HG02623 (cell line): ENCODE data around the gene HHEX.
"Not testable (repeated sequence)": the region's sequence is repeated elsewhere in the genome, so short reads cannot be mapped to it uniquely, and the experiment has no call there.

Source experiments
- ATAC-seq: cut with Tn5 transposase; IDR thresholded peaks from one replicate; pipeline ENCODE4 v1.9.1; 2021; ENCODE audit warnings: moderate library complexity; ENCODE audit not compliant: unreplicated experiment

HHEX gene

DNA sequence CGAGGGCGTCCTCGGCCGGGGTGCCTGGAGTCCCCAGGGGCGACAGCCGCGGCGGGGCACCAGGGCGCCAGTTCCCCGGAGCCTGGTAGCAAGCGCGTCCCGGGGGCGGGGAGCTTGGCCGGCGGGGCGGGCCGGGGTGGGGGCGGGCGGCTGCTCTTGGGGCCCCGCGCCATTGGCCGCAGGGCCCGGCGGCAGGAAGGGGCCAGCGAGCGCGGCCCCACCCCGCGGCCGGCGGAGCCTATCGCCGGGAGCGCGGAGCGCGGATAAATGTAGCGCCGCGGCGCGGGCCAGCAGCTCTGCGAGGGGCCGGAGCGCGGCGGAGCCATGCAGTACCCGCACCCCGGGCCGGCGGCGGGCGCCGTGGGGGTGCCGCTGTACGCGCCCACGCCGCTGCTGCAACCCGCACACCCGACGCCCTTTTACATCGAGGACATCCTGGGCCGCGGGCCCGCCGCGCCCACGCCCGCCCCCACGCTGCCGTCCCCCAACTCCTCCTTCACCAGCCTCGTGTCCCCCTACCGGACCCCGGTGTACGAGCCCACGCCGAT, at the start of gene HHEX:
Gene HHEX, plus strand, starts transcription at position 293 of the 548 bp plus-strand sequence. Its CDS starts 32 bp downstream, at position 325.
- ATAC-seq: no peak

DNA sequence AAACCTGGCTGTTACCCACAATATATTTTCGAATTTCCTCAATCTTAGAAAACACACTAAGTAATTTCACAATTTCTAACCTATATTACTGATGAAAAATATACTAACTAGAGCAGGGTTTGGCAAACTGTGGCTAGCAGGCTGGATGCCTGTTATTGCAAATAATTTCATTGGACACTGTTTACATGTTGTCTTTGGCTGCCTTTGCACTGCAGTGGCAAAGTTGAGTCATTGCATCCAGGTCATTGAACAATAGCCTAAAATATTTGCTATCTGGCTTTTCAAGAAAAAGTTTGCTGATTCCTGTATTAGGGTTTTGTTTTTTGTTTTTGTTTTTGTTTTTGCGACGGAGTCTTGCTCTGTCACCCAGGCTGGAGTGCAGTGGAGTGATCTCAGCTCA, 49.6 kb upstream of the HHEX start:
- no peak for ATAC-seq

DNA sequence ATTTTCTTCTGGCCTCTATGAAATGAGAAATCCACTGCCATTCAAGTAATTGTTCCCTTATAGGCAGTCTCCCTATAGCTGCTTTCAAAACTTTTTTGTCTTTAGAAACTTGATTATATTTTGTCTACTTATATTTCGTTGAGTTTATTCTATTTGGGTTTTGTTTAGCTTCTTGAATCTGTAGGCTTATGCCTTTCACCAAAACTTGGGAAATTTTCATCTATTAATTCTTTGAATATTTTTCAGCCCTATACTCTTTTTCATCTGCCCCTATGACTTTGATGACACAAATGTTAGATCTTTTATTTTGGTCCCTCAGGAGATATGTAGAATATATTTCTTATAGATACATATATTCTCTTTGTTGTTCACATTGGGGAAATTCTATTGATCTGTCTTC, 48.3 kb upstream of the HHEX start:
- no peak for ATAC-seq

DNA sequence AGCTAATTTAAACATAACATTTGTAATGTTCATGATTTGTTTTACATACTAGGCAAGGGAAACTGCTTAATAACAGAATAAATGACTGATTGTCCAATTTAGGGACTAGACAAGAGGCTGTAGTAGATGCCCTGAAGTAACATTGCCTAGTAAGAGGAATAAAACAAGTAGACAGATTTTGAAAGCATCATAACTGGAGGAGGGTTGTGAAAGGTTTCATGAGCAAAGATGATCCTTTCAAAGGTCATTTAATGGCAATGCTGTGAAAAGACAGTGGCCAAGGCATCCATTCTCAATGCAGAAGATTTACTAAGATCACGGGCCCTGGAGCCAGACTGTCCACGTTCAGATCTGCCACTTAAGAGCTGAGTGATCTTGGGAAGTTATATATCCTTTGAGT, 44.8 kb upstream of the HHEX start:
- ATAC-seq: no peak

DNA sequence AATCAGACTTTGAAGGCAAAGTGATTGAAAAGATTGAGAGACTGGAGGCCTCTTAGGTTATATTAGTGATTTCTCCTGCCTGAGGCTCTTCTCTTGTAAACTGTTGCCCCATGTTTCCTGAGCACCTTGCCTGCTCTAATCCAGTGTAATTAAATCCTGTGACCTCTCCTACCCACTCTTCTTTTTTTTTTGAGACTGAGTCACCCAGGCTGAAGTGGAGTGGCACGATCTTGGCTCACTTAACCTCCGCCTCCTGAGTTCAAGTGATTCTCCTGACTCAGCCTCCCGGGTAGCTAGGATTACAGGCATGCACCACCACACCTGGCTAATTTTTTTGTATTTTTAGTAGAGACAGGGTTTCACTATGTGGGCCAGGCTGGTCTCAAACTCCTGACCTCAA, 38.9 kb upstream of the HHEX start:
- not testable (repeated sequence) for ATAC-seq

DNA sequence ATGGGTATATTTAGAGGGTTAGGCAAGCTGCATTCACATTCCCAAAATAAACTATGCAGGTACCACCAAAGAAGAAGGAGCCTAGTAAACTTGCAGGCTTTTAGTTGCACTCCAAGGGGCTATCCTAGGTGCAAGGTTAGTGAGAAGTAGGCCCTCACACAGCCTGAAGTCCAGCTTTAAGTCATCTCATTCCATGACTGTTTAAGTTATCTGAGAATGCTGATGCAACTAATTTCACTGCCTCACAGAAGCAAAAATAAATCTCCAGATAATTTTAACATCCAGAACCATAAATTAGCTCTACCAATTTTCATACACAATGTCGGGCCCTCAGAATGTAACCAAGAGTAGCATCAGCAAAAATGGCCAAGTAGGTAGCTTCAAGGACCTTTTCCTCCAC, 34.3 kb upstream of the HHEX start:
- no peak for ATAC-seq

DNA sequence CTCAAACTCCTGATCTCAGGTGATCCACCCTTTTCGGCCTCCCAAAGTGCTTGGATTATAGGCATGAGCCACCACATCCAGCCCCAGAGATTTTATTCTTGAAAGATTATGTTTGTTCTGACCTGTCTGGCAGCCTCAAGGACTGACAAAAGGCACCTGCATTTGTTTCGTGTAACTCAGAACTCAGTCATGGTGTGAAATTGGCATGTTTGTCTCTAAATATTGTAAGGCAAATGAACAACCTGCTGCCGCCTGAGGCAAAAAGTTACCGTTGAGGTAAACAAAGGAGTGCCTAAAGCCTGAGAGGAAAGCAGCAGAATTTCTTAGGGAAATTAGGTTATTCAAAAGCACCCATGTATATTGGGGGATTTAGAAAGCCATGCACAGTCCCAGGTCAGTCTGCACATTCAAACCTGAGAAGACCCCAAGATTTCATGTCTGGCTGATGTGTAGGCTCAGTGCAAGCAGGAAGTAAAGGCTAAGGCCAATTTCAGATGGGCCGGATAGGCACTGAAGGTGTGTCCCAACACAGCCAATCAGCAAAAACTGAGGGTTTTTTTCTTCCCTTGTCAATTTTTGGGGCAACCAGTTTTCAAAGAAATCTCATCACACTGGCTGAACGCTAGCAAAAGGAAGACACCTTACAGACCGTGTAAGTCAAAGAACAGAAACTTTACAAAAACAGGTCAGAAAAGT, 33.3 kb upstream of the HHEX start:
- no peak for ATAC-seq

DNA sequence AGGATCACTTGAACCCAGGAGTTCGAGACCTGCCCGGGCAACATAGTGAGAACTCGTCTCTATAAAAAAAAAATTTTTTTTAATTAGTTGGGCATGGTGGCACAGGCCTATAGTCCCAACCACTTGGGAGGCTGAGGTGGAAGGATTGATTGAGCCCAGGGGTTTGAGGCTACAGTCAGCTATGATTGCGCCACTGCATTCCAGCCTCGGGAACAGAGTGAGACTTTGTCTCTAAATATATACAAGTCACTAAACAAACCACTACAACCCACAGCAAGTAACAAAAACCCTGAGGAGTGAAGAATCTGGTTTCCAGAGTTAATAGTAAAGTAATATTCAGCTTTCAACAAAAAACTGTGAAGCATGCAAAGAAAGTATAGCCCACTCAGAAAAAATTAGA, 32.7 kb upstream of the HHEX start:
- ATAC-seq: no peak

DNA sequence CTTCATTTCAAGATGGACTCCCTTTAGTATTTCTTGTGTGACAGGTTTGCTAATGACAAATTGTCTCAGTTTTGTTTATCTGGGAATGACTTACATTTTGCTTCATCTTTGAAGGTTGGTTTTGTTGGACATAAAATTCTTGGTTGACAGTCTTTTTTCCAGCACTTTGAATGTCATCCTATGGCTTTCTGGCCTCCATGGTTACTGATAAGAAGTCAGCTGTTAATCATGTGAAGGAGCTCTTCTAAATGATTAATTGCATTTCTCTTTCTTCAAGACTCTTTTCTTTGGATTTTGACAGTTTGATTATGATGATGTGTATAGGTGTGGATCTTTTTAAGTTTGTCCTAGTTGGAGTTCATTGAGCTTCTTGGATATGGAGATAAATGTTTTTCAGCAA, 26.9 kb upstream of the HHEX start:
- ATAC-seq: no peak

DNA sequence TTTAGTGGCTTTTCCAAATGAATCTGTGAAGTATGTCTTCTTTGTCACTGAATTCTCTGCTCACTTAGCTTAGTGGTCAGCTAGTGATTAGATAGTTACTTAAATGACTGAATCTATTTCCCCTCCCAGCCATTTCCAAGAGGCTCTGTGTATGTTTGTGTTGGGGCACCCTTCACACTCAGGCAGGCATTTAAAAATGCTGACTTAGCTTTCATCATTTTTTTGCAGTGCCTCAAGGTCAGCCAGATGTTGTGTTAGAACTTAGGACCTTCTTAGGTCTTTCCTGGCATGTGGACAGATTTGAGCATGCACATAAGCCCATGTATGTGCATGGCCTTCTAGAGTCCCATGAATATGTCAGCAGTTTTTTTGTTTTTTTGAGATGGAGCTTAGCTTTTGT, 25.4 kb upstream of the HHEX start:
- ATAC-seq: no peak

DNA sequence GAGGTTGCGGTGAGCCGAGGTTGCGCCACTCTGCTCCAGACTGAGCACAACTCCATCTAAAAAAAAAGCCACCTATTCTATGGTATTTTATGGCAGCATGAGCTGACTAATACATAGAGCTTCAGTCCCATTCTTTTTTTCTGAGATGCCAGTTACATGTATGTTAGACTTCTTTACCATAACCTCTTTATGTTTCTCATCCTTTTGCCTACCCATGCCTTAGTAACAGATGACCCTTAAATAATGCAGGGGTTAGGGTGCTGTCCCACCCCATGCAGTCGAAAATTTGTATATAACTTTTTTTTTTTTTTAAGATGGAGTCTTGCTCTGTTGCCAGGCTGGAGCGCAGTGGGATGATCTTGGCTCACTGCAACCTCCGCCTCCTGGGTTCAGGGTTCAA, 22.7 kb upstream of the HHEX start:
- ATAC-seq: no peak

DNA sequence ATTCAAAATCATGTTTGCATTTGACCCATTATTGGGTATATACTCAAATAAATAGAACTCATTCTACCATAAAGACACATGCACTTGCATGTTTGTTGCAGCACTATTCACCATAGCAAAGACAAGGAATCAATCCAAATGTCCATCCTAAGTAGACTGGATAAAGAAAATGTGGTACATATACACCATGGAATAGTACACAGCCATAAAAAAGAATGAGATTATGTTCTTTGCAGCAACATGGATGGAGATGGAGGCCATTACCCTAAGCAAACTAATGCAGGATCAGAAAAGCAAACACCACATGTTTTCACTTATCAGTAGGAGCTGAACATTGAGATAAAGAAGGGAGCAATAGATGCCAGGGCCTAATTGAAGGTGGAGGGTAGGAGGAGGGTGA, 12.0 kb upstream of the HHEX start:
- ATAC-seq: no peak

DNA sequence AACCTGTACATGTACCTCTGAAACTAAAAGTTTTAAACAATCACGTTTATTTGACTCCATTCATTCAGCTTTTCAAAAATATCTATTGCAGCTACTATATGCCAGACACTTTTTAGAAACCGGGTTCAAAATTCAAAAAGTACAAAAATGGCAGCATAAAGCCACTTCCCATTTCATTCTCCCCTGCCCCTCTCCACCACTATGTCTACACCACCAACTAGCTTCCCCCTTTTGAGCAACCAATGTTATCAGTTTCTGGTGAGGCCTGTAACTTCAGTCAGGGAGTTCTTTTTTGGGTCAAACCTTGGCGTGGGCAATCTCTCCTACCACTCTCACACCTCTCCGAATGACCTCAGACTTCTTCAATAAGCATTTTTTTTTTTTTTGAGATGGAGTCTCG, 11.5 kb upstream of the HHEX start:
- no peak for ATAC-seq

DNA sequence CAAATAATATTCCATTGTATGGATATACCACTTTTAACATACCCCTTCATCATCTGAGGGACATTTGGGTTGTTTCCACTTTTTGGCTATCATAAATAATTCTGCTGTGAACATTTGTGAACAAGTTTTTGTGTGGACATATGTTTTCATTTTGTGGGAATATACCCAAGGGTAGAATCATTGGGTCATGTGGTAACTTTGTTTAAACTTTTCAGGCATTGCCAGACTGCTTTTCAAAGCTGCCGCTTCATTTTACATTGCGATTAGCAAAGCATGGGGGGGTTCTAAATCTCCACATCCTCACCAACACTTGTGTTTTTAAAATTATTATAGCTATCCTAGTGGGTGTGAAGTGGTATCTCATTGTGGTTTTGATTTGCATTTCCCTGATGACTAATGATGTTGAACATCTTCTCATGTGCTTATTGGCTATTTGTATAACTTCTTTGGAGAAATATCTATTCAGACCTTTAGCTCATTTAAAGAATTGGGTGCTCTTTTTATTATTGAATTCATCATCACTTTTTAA, 8.4 kb upstream of the HHEX start:
- ATAC-seq: no peak

DNA sequence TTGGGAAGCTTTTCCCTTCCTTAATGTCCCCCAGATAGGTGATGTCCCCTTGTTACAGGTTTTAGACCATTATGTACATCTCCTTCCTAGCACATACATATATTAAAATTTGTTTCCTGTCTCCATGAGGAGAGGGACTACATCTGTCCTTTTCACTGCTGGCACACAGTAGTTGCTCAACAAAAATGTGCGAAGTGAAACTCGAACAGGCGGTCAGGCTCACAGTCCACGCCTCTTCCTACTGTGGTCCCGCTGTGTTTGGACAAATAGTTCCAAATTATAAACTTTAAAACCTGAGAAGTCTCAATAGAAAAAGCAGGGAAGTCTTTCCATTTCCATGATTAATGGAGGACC, 1.2 kb upstream of the HHEX start:
- ATAC-seq: no peak

DNA sequence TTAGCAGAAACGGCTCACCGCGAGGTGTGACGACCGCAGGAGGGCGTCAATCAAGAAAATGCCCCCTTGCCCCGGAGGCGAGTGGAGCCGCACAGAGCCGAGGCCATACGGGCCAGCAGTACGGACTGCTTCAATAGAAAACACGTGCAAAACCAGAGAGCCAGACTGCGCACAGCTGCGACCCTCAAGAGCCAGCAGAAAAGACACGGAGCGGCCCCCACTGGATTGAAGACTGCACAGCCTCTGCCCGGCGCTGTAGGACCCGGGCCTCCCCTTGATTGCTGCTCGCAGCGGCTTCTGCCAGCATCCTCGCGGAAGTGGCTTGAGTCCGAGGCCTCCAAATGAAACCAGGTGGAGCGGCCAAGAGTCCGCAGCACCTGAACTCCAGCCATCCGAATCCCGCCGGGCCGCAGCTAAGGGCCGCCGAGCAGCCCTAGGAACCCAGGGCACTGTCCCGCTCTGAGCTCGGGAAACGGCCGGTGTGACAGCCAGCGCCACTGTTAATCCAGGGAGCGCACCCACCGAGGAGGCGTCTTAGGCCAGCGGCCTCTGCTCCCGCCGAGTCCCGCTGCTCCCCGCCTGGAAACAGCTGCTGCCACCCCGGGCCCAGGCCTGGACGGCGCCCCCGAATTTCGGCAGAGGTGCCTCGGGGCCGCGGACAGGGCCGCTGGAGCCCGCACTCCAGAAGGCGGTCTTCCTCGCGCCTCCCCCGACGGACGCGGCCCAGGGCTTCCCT, 660 bp upstream of the HHEX start:
- ATAC-seq: no peak

DNA sequence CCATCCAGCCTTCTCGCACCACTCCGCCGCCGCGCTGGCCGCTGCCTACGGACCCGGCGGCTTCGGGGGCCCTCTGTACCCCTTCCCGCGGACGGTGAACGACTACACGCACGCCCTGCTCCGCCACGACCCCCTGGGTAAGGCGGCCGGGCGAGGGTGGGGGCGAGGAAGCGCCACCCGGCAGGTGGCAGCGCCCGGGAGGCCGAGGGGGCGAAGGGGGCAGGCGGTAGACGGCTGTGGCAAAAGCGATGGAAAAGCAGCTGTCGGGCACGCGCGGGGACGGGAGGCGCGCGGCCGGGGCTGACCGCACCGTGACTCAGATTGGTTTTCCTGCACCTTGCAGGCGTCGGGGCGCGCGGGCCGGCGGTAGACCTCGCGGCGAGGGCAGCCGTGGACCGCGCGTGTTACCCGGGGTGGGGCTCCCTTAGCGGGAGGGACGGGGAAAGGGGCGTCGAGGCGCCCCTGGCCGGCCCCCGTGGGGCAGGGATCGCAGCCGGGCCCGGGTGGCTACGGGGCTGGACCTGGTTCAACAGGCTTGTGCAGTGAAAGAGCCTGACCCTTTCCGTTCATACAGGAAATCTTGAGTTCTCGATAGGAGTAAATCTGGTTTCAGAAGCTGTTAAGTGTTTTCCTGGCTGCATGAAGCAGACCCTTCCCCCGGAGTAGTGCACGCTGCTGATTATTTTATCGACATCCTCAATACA, 608 bp downstream of the HHEX start:
- no peak for ATAC-seq

DNA sequence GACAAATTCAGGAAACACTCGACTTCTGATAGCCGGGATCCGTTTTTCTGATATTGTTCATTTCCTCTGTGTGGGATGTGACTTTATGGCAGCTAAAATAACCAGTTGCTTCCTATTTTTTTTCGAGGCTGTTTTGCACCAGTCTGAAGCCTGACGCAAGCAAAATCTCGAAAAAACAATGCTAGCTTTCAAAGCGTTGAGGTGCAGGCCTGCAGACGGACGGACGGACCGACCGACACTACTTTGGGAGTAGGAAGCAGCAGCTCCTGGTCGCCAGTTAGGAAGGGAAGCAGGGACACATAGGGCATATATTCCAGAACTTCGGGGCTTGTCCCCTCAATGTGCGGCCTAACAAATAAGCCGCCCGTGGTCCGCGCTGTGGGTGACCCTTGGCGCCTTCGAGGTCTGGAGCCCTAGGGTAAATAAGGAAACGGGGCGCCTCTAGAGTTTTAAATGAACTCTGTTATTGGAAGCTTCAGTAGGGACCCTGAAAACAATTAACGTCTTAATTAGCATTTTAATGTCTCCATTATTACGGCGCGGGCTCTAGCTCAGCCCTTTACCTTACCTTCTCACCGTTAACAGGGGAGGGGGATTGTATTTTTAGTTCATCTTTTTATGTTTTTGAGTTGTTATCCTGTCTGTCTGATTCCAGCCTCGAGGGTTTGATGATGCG, 1.3 kb downstream of the HHEX start:
- no peak for ATAC-seq

DNA sequence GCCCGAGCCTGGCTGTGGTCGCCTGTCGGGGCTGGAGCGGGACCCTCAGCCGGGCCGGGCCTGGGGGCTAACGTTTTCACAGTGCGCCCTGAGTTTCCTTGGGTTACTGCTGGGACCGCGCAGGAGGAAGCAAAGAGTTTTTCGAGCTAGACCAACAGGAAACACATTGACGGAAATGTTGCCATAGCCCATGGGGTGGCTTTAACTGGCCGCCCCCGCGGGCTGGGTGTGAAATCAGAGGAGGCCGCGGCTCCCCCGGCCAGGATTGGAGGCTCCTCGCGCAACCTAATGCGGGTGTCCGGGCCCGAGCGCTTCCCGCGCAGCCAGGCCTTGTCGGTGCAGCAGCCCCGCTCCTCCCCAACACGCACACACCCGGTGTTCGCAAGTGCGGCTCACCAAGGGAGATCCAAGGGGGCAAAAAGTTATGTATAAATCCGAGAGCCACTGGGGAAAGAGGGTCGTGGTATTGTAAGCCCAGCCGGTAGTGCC, 1.9 kb downstream of the HHEX start:
- ATAC-seq: no peak

DNA sequence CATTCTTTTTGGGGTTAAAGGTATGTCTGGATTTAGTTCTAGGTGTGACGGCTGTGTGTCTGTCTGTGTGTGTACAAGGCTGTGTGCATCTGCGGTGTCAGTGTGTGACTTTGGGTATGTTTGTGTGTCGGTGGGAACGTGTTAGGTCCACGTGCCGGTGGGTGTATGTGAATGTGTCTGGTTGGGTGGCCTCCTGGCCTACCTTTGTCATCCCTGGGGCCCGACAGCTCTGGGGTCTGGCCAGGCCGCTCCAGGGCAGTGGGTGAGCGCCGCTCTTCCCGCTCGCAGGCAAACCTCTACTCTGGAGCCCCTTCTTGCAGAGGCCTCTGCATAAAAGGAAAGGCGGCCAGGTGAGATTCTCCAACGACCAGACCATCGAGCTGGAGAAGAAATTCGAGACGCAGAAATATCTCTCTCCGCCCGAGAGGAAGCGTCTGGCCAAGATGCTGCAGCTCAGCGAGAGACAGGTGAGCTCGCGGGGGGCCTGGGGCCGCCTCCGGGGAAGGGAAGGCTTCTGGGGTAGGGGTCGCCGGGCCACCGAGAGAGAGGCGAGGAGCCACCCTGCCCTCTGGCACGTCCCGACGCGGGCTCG, 2.4 kb downstream of the HHEX start:
- no peak for ATAC-seq
